Chondrocyte (in vitro differentiated cells): ENCODE results near the gene CHMP3. TPM values are rescaled to one million over a fixed set of nuclear protein-coding genes. Genes with fewer than 3 reads are reported as not detected.
"Not testable (repeated sequence)": the region's sequence is repeated elsewhere in the genome, so short reads cannot be mapped to it uniquely, and the experiment has no call there.

Experiments used
- DNase-seq: peaks from one replicate; pipeline ENCODE4 v3.0.0; 2021; ENCODE audit warnings: mixed read lengths, low spot score
- H3K27ac Mint-ChIP-seq: one replicate; pipeline ENCODE4 v1.8.0; 2021; ENCODE audit warnings: mild to moderate bottlenecking, moderate library complexity, mixed read lengths; ENCODE audit not compliant: unreplicated experiment
- H3K27me3 Mint-ChIP-seq: 2 replicates; pipeline ENCODE4 v1.8.0; 2021; ENCODE audit warnings: low read depth, mixed read lengths
- H3K36me3 Mint-ChIP-seq: 2 replicates; pipeline ENCODE4 v1.8.0; 2021; ENCODE audit warnings: low read depth, mixed read lengths
- H3K4me1 Mint-ChIP-seq: 2 replicates; pipeline ENCODE4 v1.8.0; 2021; ENCODE audit warnings: low read depth, mild to moderate bottlenecking, mixed read lengths
- H3K4me3 Mint-ChIP-seq: one replicate; pipeline ENCODE4 v1.8.0; 2021; ENCODE audit warnings: mild to moderate bottlenecking, moderate library complexity, mixed read lengths; ENCODE audit not compliant: unreplicated experiment
- H3K9me3 Mint-ChIP-seq: 2 replicates; pipeline ENCODE4 v1.8.0; 2021; ENCODE audit warnings: low read depth, mixed read lengths
- CTCF ChIP-seq: fragments of 200-600 bp; sonication (generic); IDR thresholded peaks from 2 replicates; pipeline ENCODE4 v1.5.0; 2021; ENCODE audit warnings: antibody characterized with exemption, mild to moderate bottlenecking, moderate library complexity
- total RNA-seq: library from RNA; stranded (reverse); gene quantifications from 3 replicates; pipeline ENCODE4 v1.2.1, GENCODE V29; 2021

The CHMP3 gene
- total RNA-seq, 1 donor from 2014 or later: 106 TPM

GRCh38 chr2:86499326-86499725 lies 63.9 kb downstream of the CHMP3 start:
- Mint-ChIP-seq H3K4me3 (no peak overlapping the region), H3K36me3 (peaks cover 53% of the 10 kb centered on the region), H3K9me3 (peaks cover 11% of the 10 kb centered on the region), H3K27ac (no peak overlapping the region), H3K27me3 (no peaks in the 10 kb centered on the region), H3K4me1 (peaks cover 7% of the 10 kb centered on the region)
- DNase-seq: no peak
- no peak for TF ChIP-seq CTCF

GRCh38 chr2:86498468-86499260 lies 64.6 kb downstream of the CHMP3 start:
- Mint-ChIP-seq H3K27ac (no peak overlapping the region), H3K4me1 (peaks cover 7% of the 10 kb centered on the region), H3K27me3 (no peaks in the 10 kb centered on the region), H3K36me3 (peaks cover 56% of the 10 kb centered on the region), H3K4me3 (no peak overlapping the region), H3K9me3 (peaks cover 11% of the 10 kb centered on the region)
- DNase-seq: no peak
- no peak for TF ChIP-seq CTCF

GRCh38 chr2:86496391-86496790 lies 66.9 kb downstream of the CHMP3 start:
- H3K9me3 Mint-ChIP-seq: peaks cover 11% of the 10 kb centered on the region
- H3K4me3 Mint-ChIP-seq, H3K27ac Mint-ChIP-seq, H3K4me1 Mint-ChIP-seq, H3K27me3 Mint-ChIP-seq, DNase-seq: not testable (repeated sequence)
- peaks cover 65% of the 10 kb centered on the region for H3K36me3 Mint-ChIP-seq

- no peak for DNase-seq
- H3K27ac Mint-ChIP-seq: no peak overlapping the region
- no peaks in the 10 kb centered on the region for H3K9me3 Mint-ChIP-seq
- H3K4me3 Mint-ChIP-seq: no peak overlapping the region
- H3K4me1 Mint-ChIP-seq: peaks cover 3% of the 10 kb centered on the region
- no peaks in the 10 kb centered on the region for H3K27me3 Mint-ChIP-seq
- H3K36me3 Mint-ChIP-seq: peaks cover 61% of the 10 kb centered on the region
- TF ChIP-seq CTCF: no peak
Measured at GRCh38 chr2:86492048-86492453, 71.2 kb downstream of the CHMP3 start.

- Mint-ChIP-seq H3K4me1 (no peaks in the 10 kb centered on the region), H3K36me3 (peaks cover 66% of the 10 kb centered on the region), H3K9me3 (no peaks in the 10 kb centered on the region), H3K27me3 (no peaks in the 10 kb centered on the region), H3K4me3 (no peak overlapping the region), H3K27ac (no peak overlapping the region)
- no peak for TF ChIP-seq CTCF
- no peak for DNase-seq
Measured at GRCh38 chr2:86491088-86491487, 72.2 kb downstream of the CHMP3 start.

- Mint-ChIP-seq H3K27me3 (no peaks in the 10 kb centered on the region), H3K4me1 (no peaks in the 10 kb centered on the region), H3K9me3 (no peaks in the 10 kb centered on the region), H3K36me3 (peaks cover 68% of the 10 kb centered on the region), H3K4me3 (no peak overlapping the region), H3K27ac (no peak overlapping the region)
- TF ChIP-seq CTCF: no peak
- no peak for DNase-seq
Measured at GRCh38 chr2:86490245-86490644, 73.0 kb downstream of the CHMP3 start.
